NT2/D1 (cell line): Measurements from ENCODE around the gene ERBB4.
"Not testable (repeated sequence)": the region's sequence is repeated elsewhere in the genome, so short reads cannot be mapped to it uniquely, and the experiment has no call there.

ENCODE experiments used
- DNase-seq: peaks from one replicate; pipeline ENCODE4 v3.0.0-alpha.2; 2011; ENCODE audit warnings: low read depth, low spot score
- H3K27me3 ChIP-seq: 2 replicates; pipeline ENCODE4 v1.6.0; 2011; ENCODE audit warnings: mild to moderate bottlenecking; ENCODE audit not compliant: insufficient read length, insufficient read depth
- H3K36me3 ChIP-seq: 2 replicates; pipeline ENCODE4 v1.6.1; 2011; ENCODE audit warnings: mild to moderate bottlenecking, low read length, mixed read lengths; ENCODE audit not compliant: insufficient read depth, insufficient read length
- H3K4me1 ChIP-seq: 2 replicates; pipeline ENCODE4 v1.5.1; 2011; ENCODE audit not compliant: insufficient read depth, insufficient read length
- H3K4me3 ChIP-seq: 2 replicates; pipeline ENCODE4 v1.5.1; 2011; ENCODE audit warnings: low read depth; ENCODE audit not compliant: insufficient read length
- H3K9ac ChIP-seq: 2 replicates; pipeline ENCODE4 v1.6.0; 2011; ENCODE audit warnings: low read depth; ENCODE audit not compliant: insufficient read length
- H3K9me3 ChIP-seq: 2 replicates; pipeline ENCODE4 v1.5.1; 2011; ENCODE audit warnings: mild to moderate bottlenecking, low read length; ENCODE audit not compliant: insufficient read depth
- SUZ12 ChIP-seq: IDR thresholded peaks from 2 replicates; pipeline ENCODE4 v1.6.1; 2011; ENCODE audit not compliant: insufficient read length, insufficient read depth; ENCODE audit errors: extremely low read depth
- YY1 ChIP-seq: IDR thresholded peaks from 2 replicates; pipeline ENCODE4 v1.6.1; 2011; ENCODE audit not compliant: insufficient read length, insufficient read depth
- ZNF274 ChIP-seq: IDR thresholded peaks from 2 replicates; pipeline ENCODE4 v1.6.1; 2011; ENCODE audit warnings: mild to moderate bottlenecking, low read depth, low read length

The ERBB4 gene

GRCh38 chr2:211599146-211599545 is 939.5 kb downstream of the ERBB4 start:
- TF ChIP-seq SUZ12 (no peak), ZNF274 (no peak), YY1 (no peak)
- Histone ChIP-seq H3K36me3 (no peaks in the 10 kb centered on the region), H3K4me1 (no peaks in the 10 kb centered on the region), H3K4me3 (no peak overlapping the region), H3K9ac (no peak overlapping the region), H3K27me3 (no peaks in the 10 kb centered on the region), H3K9me3 (no peaks in the 10 kb centered on the region)
- DNase-seq: no peak

GRCh38 chr2:211598238-211598637 is 940.4 kb downstream of the ERBB4 start:
- H3K4me3 ChIP-seq: no peak overlapping the region
- TF ChIP-seq SUZ12 (no peak), ZNF274 (no peak), YY1 (no peak)
- no peaks in the 10 kb centered on the region for H3K27me3 ChIP-seq
- no peaks in the 10 kb centered on the region for H3K4me1 ChIP-seq
- no peak overlapping the region for H3K9ac ChIP-seq
- H3K36me3 ChIP-seq: no peaks in the 10 kb centered on the region
- no peaks in the 10 kb centered on the region for H3K9me3 ChIP-seq
- DNase-seq: no peak

- not testable (repeated sequence) for H3K4me1 ChIP-seq, DNase-seq, H3K9me3 ChIP-seq, H3K9ac ChIP-seq, H3K36me3 ChIP-seq, H3K4me3 ChIP-seq, H3K27me3 ChIP-seq
Measured at GRCh38 chr2:211592006-211592405, 946.6 kb downstream of the ERBB4 start.

- Histone ChIP-seq H3K36me3 (no peaks in the 10 kb centered on the region), H3K9me3 (no peaks in the 10 kb centered on the region), H3K9ac (no peak overlapping the region), H3K4me1 (no peaks in the 10 kb centered on the region), H3K4me3 (no peak overlapping the region), H3K27me3 (no peaks in the 10 kb centered on the region)
- DNase-seq: no peak
- TF ChIP-seq ZNF274 (no peak), YY1 (no peak), SUZ12 (no peak)
Measured at GRCh38 chr2:211591426-211591825, 947.2 kb downstream of the ERBB4 start.

- no peaks in the 10 kb centered on the region for H3K27me3 ChIP-seq
- no peak overlapping the region for H3K4me3 ChIP-seq
- no peaks in the 10 kb centered on the region for H3K4me1 ChIP-seq
- no peaks in the 10 kb centered on the region for H3K9me3 ChIP-seq
- H3K36me3 ChIP-seq: no peaks in the 10 kb centered on the region
- TF ChIP-seq YY1: no peak
- TF ChIP-seq ZNF274: no peak
- TF ChIP-seq SUZ12: no peak
- H3K9ac ChIP-seq: no peak overlapping the region
- no peak for DNase-seq
Measured at GRCh38 chr2:211568439-211568838, 970.2 kb downstream of the ERBB4 start.

- no peaks in the 10 kb centered on the region for H3K4me1 ChIP-seq
- H3K36me3 ChIP-seq: no peaks in the 10 kb centered on the region
- H3K4me3 ChIP-seq: no peak overlapping the region
- H3K9me3 ChIP-seq: no peaks in the 10 kb centered on the region
- H3K9ac ChIP-seq: no peak overlapping the region
- TF ChIP-seq YY1: no peak
- no peak for TF ChIP-seq ZNF274
- no peak for TF ChIP-seq SUZ12
- DNase-seq: no peak
- no peaks in the 10 kb centered on the region for H3K27me3 ChIP-seq
Measured at GRCh38 chr2:211564441-211564840, 974.2 kb downstream of the ERBB4 start.

- H3K27me3 ChIP-seq: no peaks in the 10 kb centered on the region
- H3K36me3 ChIP-seq: no peaks in the 10 kb centered on the region
- H3K9me3 ChIP-seq: no peaks in the 10 kb centered on the region
- H3K4me3 ChIP-seq: no peak overlapping the region
- no peaks in the 10 kb centered on the region for H3K4me1 ChIP-seq
- no peak overlapping the region for H3K9ac ChIP-seq
- DNase-seq: no peak
- no peak for TF ChIP-seq YY1
- TF ChIP-seq SUZ12: no peak
- TF ChIP-seq ZNF274: no peak
Measured at GRCh38 chr2:211545582-211545981, 993.0 kb downstream of the ERBB4 start.

- DNase-seq: no peak
- TF ChIP-seq YY1: no peak
- no peak for TF ChIP-seq SUZ12
- TF ChIP-seq ZNF274: no peak
Measured at GRCh38 chr2:211534632-211535031, 1004.0 kb downstream of the ERBB4 start.

GRCh38 chr2:211524248-211524647 is 1014.4 kb downstream of the ERBB4 start:
- H3K27me3 ChIP-seq, H3K9me3 ChIP-seq, H3K4me3 ChIP-seq, H3K36me3 ChIP-seq, H3K4me1 ChIP-seq, DNase-seq, H3K9ac ChIP-seq: not testable (repeated sequence)

More at GRCh38 chr2:211534632-211535031, 1004.0 kb downstream of the ERBB4 start:
- Histone ChIP-seq H3K4me1 (no peaks in the 10 kb centered on the region), H3K27me3 (no peaks in the 10 kb centered on the region), H3K36me3 (no peaks in the 10 kb centered on the region), H3K9me3 (no peaks in the 10 kb centered on the region), H3K9ac (no peak overlapping the region), H3K4me3 (no peak overlapping the region)
